ENCODE results near the gene MGAT5B.

DNA sequence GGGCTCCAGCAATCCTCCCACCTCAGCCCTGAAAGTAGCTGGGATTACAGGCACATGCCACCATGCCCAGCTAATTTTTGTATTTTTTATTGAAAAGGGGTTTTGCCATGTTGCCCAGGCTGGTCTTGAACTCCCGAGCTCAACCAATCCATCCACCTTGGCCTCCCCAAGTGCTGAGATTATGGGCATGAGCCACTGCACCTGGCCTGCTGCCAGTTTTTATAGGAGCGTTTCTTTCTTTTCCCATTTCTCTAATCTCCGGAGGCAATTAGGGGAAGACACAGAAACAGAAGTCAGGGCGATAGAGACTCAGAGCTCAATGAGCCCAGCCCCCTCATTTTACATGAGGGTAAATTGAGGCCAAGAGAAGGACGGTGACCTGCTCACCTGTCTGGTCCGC lies 10.4 kb downstream of the MGAT5B start:
- TF ChIP-seq, protein P1, sequence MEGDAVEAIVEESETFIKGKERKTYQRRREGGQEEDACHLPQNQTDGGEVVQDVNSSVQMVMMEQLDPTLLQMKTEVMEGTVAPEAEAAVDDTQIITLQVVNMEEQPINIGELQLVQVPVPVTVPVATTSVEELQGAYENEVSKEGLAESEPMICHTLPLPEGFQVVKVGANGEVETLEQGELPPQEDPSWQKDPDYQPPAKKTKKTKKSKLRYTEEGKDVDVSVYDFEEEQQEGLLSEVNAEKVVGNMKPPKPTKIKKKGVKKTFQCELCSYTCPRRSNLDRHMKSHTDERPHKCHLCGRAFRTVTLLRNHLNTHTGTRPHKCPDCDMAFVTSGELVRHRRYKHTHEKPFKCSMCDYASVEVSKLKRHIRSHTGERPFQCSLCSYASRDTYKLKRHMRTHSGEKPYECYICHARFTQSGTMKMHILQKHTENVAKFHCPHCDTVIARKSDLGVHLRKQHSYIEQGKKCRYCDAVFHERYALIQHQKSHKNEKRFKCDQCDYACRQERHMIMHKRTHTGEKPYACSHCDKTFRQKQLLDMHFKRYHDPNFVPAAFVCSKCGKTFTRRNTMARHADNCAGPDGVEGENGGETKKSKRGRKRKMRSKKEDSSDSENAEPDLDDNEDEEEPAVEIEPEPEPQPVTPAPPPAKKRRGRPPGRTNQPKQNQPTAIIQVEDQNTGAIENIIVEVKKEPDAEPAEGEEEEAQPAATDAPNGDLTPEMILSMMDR (conservative IDR thresholded peaks at IDR 0.05; ENCODE audit: low read depth, low read length): no peak
- no peak for TF ChIP-seq EZH2phosphoT487 (IDR thresholded peaks at IDR 0.05; ENCODE audit: borderline replicate concordance, low read length)
